Left lobe of liver (tissue), 2 donors: Measurements from ENCODE around the gene CDC42EP5. TPM values are rescaled to one million over a fixed set of nuclear protein-coding genes. Genes with fewer than 3 reads are reported as not detected.

Experiments used
- ATAC-seq: fragments of 200-7000 bp; cut with Tn5 transposase; one replicate; pipeline ENCODE4 v1.9.1; 2020; ENCODE audit warnings: mild to moderate bottlenecking, moderate library complexity
- DNase-seq: peaks from one replicate; pipeline ENCODE4 v3.0.0-alpha.2; 2020; ENCODE audit warnings: low spot score
- total RNA-seq: library from RNA; stranded (reverse); gene quantifications from one replicate; pipeline ENCODE4 v1.2.1, GENCODE V29; 2021
- donor health status: DM: no; HTN: no; CAD: no; lungs with moderate emphysema.
- donor health status: DM: no; HTN: yes; CAD: no.

CDC42EP5 gene
- total RNA-seq, 1 donor from 2014 or later, result 2.4 TPM

- ATAC-seq (peak; percentile 74), DNase-seq (peak; percentile 98)
Observed at GRCh38 chr19:54463531-54464043, 9.5 kb downstream of the CDC42EP5 start, which contains the start of gene LENG9. TSS of gene LENG9 (minus strand) at chr19:54463778. CDS start at chr19:54463526, 252 bp downstream.

GRCh38 chr19:54462655-54463530 lies 10.2 kb downstream of the CDC42EP5 start:
- DNase-seq, result peak; percentile 82
- peak; percentile 38 for ATAC-seq

GRCh38 chr19:54462047-54462654 lies 10.9 kb downstream of the CDC42EP5 start:
- DNase-seq, result no peak
- no peak for ATAC-seq

GRCh38 chr19:54461613-54462012 lies 11.5 kb downstream of the CDC42EP5 start:
- ATAC-seq (no peak), DNase-seq (no peak)

GRCh38 chr19:54461210-54461609 lies 11.9 kb downstream of the CDC42EP5 start:
- no peak for ATAC-seq
- DNase-seq, result no peak

- no peak for DNase-seq
- ATAC-seq, result no peak
Observed at GRCh38 chr19:54460230-54461005, 12.7 kb downstream of the CDC42EP5 start.

- DNase-seq, result no peak
Observed at GRCh38 chr19:54459282-54460229, 13.5 kb downstream of the CDC42EP5 start.

GRCh38 chr19:54458648-54459281 lies 14.3 kb downstream of the CDC42EP5 start:
- ATAC-seq (no peak), DNase-seq (no peak)

More at GRCh38 chr19:54459282-54460229, 13.5 kb downstream of the CDC42EP5 start:
- ATAC-seq, result no peak

- DNase-seq (no peak), ATAC-seq (no peak)
Observed at GRCh38 chr19:54457773-54458647, 15.1 kb downstream of the CDC42EP5 start.

GRCh38 chr19:54456423-54457373 lies 16.4 kb downstream of the CDC42EP5 start:
- ATAC-seq (no peak), DNase-seq (no peak)

- ATAC-seq (no peak), DNase-seq (no peak)
Observed at GRCh38 chr19:54455786-54456422, 17.2 kb downstream of the CDC42EP5 start.

- DNase-seq (no peak), ATAC-seq (no peak)
Observed at GRCh38 chr19:54454781-54455675, 18.1 kb downstream of the CDC42EP5 start.

- no peak for DNase-seq
- no peak for ATAC-seq
Observed at GRCh38 chr19:54453921-54454780, 18.9 kb downstream of the CDC42EP5 start.

GRCh38 chr19:54452626-54453025 lies 20.5 kb downstream of the CDC42EP5 start:
- DNase-seq (no peak), ATAC-seq (no peak)

GRCh38 chr19:54451997-54452396 lies 21.1 kb downstream of the CDC42EP5 start:
- no peak for ATAC-seq
- DNase-seq, result no peak
